NCI-H774 (cell line): ENCODE data around the gene OMP.

ENCODE experiments used
- DNase-seq: peaks from one replicate; lab custom pipeline; 2025; lab: John Stamatoyannopoulos, UW

OMP gene

GRCh38 chr11:77069336-77069968, 33.2 kb upstream of the OMP start:
- DNase-seq, result no peak

- DNase-seq, result no peak
Observed at GRCh38 chr11:77069969-77070582, 32.6 kb upstream of the OMP start.

- DNase-seq, result no peak
Observed at GRCh38 chr11:77071077-77071476, 31.6 kb upstream of the OMP start.

GRCh38 chr11:77071671-77072605, 30.7 kb upstream of the OMP start:
- no peak for DNase-seq

- no peak for DNase-seq
Observed at GRCh38 chr11:77072851-77073327, 29.8 kb upstream of the OMP start.

- no peak for DNase-seq
Observed at GRCh38 chr11:77073328-77074001, 29.2 kb upstream of the OMP start.

GRCh38 chr11:77074205-77074604, 28.4 kb upstream of the OMP start:
- DNase-seq, result no peak

- DNase-seq, result no peak
Observed at GRCh38 chr11:77074626-77075221, 27.9 kb upstream of the OMP start.

GRCh38 chr11:77075425-77075905, 27.2 kb upstream of the OMP start:
- no peak for DNase-seq

GRCh38 chr11:77079666-77080065, 23.0 kb upstream of the OMP start:
- DNase-seq, result no peak

GRCh38 chr11:77080643-77081210, 21.9 kb upstream of the OMP start:
- no peak for DNase-seq

GRCh38 chr11:77081381-77081851, 21.2 kb upstream of the OMP start:
- no peak for DNase-seq

GRCh38 chr11:77081976-77082836, 20.4 kb upstream of the OMP start:
- DNase-seq, result no peak

- no peak for DNase-seq
Observed at GRCh38 chr11:77082838-77083565, 19.6 kb upstream of the OMP start.

- no peak for DNase-seq
Observed at GRCh38 chr11:77083566-77084245, 18.9 kb upstream of the OMP start.

- no peak for DNase-seq
Observed at GRCh38 chr11:77084581-77085191, 18.0 kb upstream of the OMP start.

GRCh38 chr11:77085652-77086051, 17.0 kb upstream of the OMP start:
- no peak for DNase-seq
